GM23248 (cell line): ENCODE data around the gene SCAPER.

Experiments used
- EZH2 ChIP-seq: fragments of 200-600 bp; sonication (generic); IDR thresholded peaks from 2 replicates; pipeline ENCODE4 v1.6.1; 2018; ENCODE audit warnings: antibody characterized with exemption, mild to moderate bottlenecking; ENCODE audit not compliant: insufficient read depth, poor library complexity, severe bottlenecking
- EZH2phosphoT487 ChIP-seq: fragments of 200-600 bp; sonication (generic); IDR thresholded peaks from 2 replicates; pipeline ENCODE4 v1.6.1; 2018; ENCODE audit warnings: antibody characterized with exemption, moderate library complexity, mild to moderate bottlenecking, low read depth; ENCODE audit not compliant: insufficient read depth

GRCh38 chr15:76626611-76627010 lies 278.5 kb downstream of the SCAPER start:
- TF ChIP-seq EZH2 (no peak), EZH2phosphoT487 (no peak)
